ENCODE data around the gene RPH3AL.
A peak's percentile ranks its signal among the peaks of the same experiment; 100 is the strongest.

Gene RPH3AL

DNA sequence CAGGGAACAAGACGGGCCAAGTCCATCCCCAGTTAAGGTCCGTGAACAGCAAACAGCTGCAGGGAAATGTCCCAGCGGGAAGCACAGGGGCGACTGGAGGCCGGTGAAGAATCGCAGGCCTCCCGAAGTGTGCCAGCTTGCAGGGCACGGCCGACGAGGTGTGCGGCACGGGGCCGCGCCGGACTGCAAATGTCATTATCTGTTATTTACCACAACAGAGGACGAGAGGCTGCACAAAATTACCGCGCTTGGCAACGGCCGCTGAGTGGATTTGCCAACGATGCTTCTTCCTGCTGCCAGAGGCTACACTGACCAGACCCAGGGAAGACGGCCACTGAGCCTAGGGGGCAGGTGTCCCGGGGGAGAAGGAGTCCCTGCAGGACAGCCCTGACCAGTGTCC is 53.1 kb downstream of the RPH3AL start:
- ChIA-PET CTCF (no interaction called here), POLR2A (no interaction called here)
- Histone ChIP-seq H3K9me3 (ENCODE audit: control insufficient read depth, insufficient read depth, low read depth, low read length) (no peaks in the 10 kb centered on the region), H3K4me1 (ENCODE audit: control insufficient read depth, insufficient read depth, low read length) (no peaks in the 10 kb centered on the region), H3K4me3 (ENCODE audit: low read depth, low read length) (no peak overlapping the region), H3K27ac (ENCODE audit: extremely low read depth, low read depth, low read length) (no peak overlapping the region), H3K36me3 (ENCODE audit: control insufficient read depth in 2 of 2, insufficient read depth in 1 of 2, low read length in 2 of 2) (no peaks in the 10 kb centered on the region)
- TF ChIP-seq RBAK (tag by site-specific recombination; IDR thresholded peaks at IDR 0.05) (no peak), ZNF133 (tag by site-specific recombination; IDR thresholded peaks at IDR 0.05) (no peak), ZNF248 (tag by site-specific recombination; IDR thresholded peaks at IDR 0.05) (no peak), PRDM1 (tag by site-specific recombination; IDR thresholded peaks at IDR 0.05) (no peak), ZNF146 (tag by site-specific recombination; IDR thresholded peaks at IDR 0.05) (no peak), MEIS1 (CRISPR knock-in tag; IDR thresholded peaks at IDR 0.05; ENCODE audit: borderline replicate concordance) (no peak), ZNF473 (tag by site-specific recombination; IDR thresholded peaks at IDR 0.05) (no peak), ZNF37A (tag by site-specific recombination; IDR thresholded peaks at IDR 0.05) (no peak), IKZF3 (tag by site-specific recombination; IDR thresholded peaks at IDR 0.05) (no peak), ZNF596 (tag by site-specific recombination; IDR thresholded peaks at IDR 0.05) (no peak), ZNF23 (tag by site-specific recombination; IDR thresholded peaks at IDR 0.05; ENCODE audit: borderline replicate concordance) (no peak), ZNF658 (tag by site-specific recombination; IDR thresholded peaks at IDR 0.05) (no peak), ZNF366 (tag by site-specific recombination; conservative IDR thresholded peaks at IDR 0.05) (no peak)
- TF ChIP-seq, protein P1, sequence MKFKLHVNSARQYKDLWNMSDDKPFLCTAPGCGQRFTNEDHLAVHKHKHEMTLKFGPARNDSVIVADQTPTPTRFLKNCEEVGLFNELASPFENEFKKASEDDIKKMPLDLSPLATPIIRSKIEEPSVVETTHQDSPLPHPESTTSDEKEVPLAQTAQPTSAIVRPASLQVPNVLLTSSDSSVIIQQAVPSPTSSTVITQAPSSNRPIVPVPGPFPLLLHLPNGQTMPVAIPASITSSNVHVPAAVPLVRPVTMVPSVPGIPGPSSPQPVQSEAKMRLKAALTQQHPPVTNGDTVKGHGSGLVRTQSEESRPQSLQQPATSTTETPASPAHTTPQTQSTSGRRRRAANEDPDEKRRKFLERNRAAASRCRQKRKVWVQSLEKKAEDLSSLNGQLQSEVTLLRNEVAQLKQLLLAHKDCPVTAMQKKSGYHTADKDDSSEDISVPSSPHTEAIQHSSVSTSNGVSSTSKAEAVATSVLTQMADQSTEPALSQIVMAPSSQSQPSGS (tag by site-specific recombination; IDR thresholded peaks at IDR 0.05; ENCODE audit: low read depth), result no peak

DNA sequence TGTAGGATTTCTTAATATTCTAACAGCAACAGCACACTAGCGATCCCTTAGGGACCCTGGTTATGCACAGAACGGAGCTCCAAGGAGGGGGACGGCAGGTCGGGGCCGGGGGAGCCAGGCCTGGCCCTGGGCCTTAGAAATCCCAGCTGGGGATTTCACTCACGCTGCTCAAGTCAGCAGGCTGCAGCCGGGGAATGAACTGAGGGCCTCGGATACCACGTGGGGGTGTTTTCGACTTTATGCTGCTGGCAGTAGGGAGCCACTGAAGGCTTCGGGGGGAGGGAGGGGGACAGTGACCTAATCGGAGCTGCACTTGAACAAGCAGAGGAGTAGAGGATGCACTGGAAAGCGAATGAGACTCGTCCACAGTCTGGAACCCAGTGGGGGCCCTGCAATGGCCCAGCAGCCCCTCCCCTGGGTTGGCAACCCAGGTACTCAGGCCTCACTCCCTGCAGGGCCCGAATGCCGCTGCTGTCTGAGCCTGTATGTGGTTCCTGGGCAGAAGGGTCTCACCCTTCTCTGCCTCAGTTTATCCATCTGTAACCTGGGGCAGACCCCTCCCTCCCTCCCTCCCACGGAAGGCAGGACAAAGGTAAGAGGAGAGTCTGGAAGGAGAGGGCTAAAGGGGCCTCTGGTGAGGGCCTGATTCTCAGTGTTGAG is 53.7 kb downstream of the RPH3AL start:
- peak; percentile 77 for TF ChIP-seq ZNF16 (tag by site-specific recombination; IDR thresholded peaks at IDR 0.05; ENCODE audit: low read depth)
- TF ChIP-seq, protein P2, sequence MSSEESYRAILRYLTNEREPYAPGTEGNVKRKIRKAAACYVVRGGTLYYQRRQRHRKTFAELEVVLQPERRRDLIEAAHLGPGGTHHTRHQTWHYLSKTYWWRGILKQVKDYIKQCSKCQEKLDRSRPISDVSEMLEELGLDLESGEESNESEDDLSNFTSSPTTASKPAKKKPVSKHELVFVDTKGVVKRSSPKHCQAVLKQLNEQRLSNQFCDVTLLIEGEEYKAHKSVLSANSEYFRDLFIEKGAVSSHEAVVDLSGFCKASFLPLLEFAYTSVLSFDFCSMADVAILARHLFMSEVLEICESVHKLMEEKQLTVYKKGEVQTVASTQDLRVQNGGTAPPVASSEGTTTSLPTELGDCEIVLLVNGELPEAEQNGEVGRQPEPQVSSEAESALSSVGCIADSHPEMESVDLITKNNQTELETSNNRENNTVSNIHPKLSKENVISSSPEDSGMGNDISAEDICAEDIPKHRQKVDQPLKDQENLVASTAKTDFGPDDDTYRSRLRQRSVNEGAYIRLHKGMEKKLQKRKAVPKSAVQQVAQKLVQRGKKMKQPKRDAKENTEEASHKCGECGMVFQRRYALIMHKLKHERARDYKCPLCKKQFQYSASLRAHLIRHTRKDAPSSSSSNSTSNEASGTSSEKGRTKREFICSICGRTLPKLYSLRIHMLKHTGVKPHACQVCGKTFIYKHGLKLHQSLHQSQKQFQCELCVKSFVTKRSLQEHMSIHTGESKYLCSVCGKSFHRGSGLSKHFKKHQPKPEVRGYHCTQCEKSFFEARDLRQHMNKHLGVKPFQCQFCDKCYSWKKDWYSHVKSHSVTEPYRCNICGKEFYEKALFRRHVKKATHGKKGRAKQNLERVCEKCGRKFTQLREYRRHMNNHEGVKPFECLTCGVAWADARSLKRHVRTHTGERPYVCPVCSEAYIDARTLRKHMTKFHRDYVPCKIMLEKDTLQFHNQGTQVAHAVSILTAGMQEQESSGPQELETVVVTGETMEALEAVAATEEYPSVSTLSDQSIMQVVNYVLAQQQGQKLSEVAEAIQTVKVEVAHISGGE (tag by site-specific recombination; conservative IDR thresholded peaks at IDR 0.05; ENCODE audit: low read depth), result no peak
- TF ChIP-seq ZIC2 (tag by site-specific recombination; IDR thresholded peaks at IDR 0.05), result peak; percentile 90
- TF ChIP-seq ZBTB1 (tag by site-specific recombination; IDR thresholded peaks at IDR 0.05), result no peak
- CTCF ChIA-PET, result interaction anchor here (0.7 kb wide), 1 partner anchor 25 kb away, joined by 4 read pairs; no protein-coding TSS in a partner anchor
- H3K9me3 ChIP-seq (ENCODE audit: control insufficient read depth, insufficient read depth, low read depth, low read length), result no peaks in the 10 kb centered on the region
- no peaks in the 10 kb centered on the region for H3K4me1 ChIP-seq (ENCODE audit: control insufficient read depth, insufficient read depth, low read length)
- POLR2A ChIA-PET, result no interaction called here
- H3K27ac ChIP-seq (ENCODE audit: extremely low read depth, low read depth, low read length), result no peak overlapping the region
- H3K36me3 ChIP-seq (ENCODE audit: control insufficient read depth in 2 of 2, insufficient read depth in 1 of 2, low read length in 2 of 2), result no peaks in the 10 kb centered on the region
- no peak overlapping the region for H3K4me3 ChIP-seq (ENCODE audit: low read depth, low read length)

DNA sequence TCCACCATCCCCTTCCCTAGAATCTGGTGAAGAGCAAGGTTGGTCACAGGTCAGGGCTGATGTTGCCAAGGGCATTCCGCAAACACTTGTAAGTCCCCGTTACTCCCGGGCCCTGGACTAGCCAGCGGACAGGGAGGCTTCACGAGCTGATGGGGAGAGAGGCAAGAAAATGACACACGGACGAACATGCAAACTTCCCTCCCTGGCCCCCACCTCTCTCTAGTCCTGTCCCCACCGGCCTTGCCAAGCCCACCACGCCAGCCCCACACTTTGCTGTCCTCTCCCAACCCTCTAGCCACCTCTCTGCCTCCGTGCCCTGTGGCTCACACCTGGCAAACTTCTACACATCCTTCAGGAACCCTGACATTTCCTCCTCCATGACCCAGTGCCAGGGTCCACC is 54.8 kb downstream of the RPH3AL start:
- ChIA-PET POLR2A (no interaction called here), CTCF (no interaction called here)
- Histone ChIP-seq H3K4me3 (ENCODE audit: low read depth, low read length) (no peak overlapping the region), H3K9me3 (ENCODE audit: control insufficient read depth, insufficient read depth, low read depth, low read length) (no peaks in the 10 kb centered on the region), H3K36me3 (ENCODE audit: control insufficient read depth in 2 of 2, insufficient read depth in 1 of 2, low read length in 2 of 2) (no peaks in the 10 kb centered on the region), H3K4me1 (ENCODE audit: control insufficient read depth, insufficient read depth, low read length) (no peaks in the 10 kb centered on the region), H3K27ac (ENCODE audit: extremely low read depth, low read depth, low read length) (no peak overlapping the region)
- TF ChIP-seq ZNF549 (tag by site-specific recombination; IDR thresholded peaks at IDR 0.05) (no peak), ZNF324 (tag by site-specific recombination; IDR thresholded peaks at IDR 0.05) (no peak), ZNF629 (tag by site-specific recombination; IDR thresholded peaks at IDR 0.05) (no peak), ZFP3 (tag by site-specific recombination; IDR thresholded peaks at IDR 0.05; ENCODE audit: low read depth) (peak; percentile 83), ZNF394 (tag by site-specific recombination; IDR thresholded peaks at IDR 0.05; ENCODE audit: borderline replicate concordance) (no peak)
